Measurements from ENCODE around the gene ANKRD16. TPM values are rescaled to one million over a fixed set of nuclear protein-coding genes. Genes with fewer than 3 reads are reported as not detected.
"Not testable (repeated sequence)": the region's sequence is repeated elsewhere in the genome, so short reads cannot be mapped to it uniquely, and the experiment has no call there.

The ANKRD16 gene
- total RNA-seq, 1 donor from 2014 or later = 10.4 TPM

DNA sequence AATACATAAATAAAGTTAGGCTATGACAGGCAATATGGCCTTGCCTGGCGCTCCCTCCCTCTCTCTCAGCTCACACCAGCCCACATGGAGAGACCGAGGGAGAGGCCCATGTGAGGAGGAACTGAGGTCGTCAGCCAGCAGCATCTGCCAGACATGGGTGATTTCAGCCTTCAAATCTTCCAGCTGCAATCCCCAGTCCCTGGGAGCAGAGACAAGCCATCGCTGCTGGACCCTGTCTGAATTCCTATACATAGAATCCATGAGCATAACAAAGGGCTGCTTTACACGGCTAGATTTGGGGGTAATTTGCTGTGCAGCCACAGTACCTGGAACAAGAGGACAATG, 35.6 kb downstream of the ANKRD16 start:
- Histone ChIP-seq H3K27me3 (no peaks in the 10 kb centered on the region), H3K27ac (no peak overlapping the region), H3K36me3 (no peaks in the 10 kb centered on the region), H3K9me3 (no peaks in the 10 kb centered on the region), H3K4me3 (no peak overlapping the region), H3K4me1 (no peaks in the 10 kb centered on the region)
- intact Hi-C loops (cut with DNase I) = no loop called here
- TF ChIP-seq, protein P1, sequence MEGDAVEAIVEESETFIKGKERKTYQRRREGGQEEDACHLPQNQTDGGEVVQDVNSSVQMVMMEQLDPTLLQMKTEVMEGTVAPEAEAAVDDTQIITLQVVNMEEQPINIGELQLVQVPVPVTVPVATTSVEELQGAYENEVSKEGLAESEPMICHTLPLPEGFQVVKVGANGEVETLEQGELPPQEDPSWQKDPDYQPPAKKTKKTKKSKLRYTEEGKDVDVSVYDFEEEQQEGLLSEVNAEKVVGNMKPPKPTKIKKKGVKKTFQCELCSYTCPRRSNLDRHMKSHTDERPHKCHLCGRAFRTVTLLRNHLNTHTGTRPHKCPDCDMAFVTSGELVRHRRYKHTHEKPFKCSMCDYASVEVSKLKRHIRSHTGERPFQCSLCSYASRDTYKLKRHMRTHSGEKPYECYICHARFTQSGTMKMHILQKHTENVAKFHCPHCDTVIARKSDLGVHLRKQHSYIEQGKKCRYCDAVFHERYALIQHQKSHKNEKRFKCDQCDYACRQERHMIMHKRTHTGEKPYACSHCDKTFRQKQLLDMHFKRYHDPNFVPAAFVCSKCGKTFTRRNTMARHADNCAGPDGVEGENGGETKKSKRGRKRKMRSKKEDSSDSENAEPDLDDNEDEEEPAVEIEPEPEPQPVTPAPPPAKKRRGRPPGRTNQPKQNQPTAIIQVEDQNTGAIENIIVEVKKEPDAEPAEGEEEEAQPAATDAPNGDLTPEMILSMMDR (IDR thresholded peaks at IDR 0.05) = no peak
- no peak for DNase-seq (ENCODE audit: low spot score in 2 of 2)

DNA sequence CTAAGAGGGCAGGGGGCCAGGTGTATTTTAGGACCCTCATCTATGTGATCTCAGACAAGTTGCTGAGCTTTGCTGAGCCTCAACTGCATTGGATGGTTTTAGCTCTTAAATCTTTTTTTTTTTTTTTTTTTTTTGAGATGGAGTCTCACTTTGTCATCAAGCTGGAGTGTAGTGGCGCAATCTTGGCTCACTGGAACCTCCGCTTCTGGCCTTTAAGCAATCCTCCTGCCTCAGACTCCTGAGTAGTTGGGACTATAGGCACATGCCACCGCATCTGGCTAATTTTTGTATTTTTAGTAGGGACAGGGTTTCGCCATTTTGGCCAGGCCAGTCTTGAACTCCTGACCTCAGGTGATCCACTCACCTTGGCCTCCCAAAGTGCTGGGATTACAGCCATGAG, 43.0 kb downstream of the ANKRD16 start:
- H3K4me3 ChIP-seq; H3K36me3 ChIP-seq; H3K4me1 ChIP-seq; intact Hi-C loops (cut with DNase I); H3K27ac ChIP-seq; H3K9me3 ChIP-seq; DNase-seq (ENCODE audit: low spot score in 2 of 2); H3K27me3 ChIP-seq: not testable (repeated sequence)

DNA sequence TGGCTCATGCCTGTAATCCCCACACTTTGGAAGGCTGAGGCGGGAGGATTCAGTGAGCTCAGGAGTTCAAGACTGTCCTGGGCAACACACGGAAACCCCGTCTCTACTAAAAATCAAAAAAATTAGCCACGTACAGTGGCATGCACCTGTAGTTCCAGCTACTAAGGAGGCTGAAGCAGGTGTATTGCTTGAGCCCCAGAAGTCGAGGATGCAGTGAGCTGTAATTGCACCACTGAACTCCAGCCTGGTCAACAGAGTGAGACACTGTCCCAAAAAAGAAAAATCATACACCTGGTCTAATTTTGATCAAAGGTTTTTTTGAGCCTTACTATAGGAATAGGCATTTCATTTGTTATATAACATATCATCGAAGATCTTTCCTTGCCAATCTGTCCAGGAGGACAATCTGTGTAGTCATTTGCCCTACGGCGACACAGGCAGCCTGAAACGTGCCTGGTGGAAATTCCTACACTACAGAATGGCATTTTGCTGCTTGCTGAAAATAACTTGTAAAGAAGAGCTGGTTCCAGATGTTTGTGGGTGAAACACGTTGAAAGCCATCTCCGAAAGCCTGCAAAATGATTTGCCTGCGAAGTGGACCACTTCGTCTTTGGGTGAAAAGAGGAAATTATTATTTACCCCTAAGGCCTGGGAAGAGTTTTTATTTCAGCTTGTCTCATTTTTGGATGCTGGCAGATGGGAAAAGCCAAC, 45.2 kb downstream of the ANKRD16 start:
- no peak for DNase-seq (ENCODE audit: low spot score in 2 of 2)
- intact Hi-C loops (cut with DNase I) = no loop called here
- Histone ChIP-seq H3K27me3 (no peaks in the 10 kb centered on the region), H3K9me3 (no peaks in the 10 kb centered on the region), H3K27ac (no peak overlapping the region), H3K4me1 (no peaks in the 10 kb centered on the region), H3K4me3 (no peak overlapping the region), H3K36me3 (no peaks in the 10 kb centered on the region)
- TF ChIP-seq, protein P1 (IDR thresholded peaks at IDR 0.05) = no peak

DNA sequence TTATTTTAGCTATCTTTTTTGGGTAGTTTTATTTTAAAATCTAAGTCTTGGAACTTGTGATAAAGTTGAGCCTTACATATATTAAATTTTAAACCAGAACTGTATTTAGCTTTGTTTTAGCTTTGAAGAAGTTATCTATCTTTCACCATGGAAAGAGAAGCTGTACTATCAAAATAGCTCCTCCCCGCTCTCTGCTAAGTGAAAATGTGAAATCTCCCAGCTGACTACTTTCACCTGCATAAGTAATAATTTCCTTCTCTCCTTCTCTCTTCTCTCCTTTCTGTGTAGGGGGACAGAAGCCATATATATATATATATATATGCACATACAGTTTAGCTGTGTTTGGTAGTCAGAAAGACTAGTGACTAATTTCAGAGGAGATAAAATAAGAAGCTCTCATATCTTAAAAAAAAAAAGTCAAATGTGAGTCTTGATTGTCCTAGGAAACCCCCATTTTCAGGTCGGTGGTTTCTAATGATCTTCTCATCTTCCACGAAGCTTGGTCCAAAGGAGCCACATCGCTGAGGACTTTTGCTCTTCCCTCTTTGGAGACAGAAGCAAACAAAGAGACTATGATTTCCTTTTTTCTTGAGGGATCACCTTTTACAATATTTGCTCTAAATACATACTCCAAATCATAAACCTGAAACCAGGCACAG, 45.9 kb downstream of the ANKRD16 start:
- H3K36me3 ChIP-seq = no peaks in the 10 kb centered on the region
- no peaks in the 10 kb centered on the region for H3K4me1 ChIP-seq
- TF ChIP-seq, protein P1 (IDR thresholded peaks at IDR 0.05) = no peak
- DNase-seq (ENCODE audit: low spot score in 2 of 2) = no peak
- no peaks in the 10 kb centered on the region for H3K9me3 ChIP-seq
- intact Hi-C loops (cut with DNase I) = no loop called here
- no peaks in the 10 kb centered on the region for H3K27me3 ChIP-seq
- H3K27ac ChIP-seq = no peak overlapping the region
- H3K4me3 ChIP-seq = no peak overlapping the region

DNA sequence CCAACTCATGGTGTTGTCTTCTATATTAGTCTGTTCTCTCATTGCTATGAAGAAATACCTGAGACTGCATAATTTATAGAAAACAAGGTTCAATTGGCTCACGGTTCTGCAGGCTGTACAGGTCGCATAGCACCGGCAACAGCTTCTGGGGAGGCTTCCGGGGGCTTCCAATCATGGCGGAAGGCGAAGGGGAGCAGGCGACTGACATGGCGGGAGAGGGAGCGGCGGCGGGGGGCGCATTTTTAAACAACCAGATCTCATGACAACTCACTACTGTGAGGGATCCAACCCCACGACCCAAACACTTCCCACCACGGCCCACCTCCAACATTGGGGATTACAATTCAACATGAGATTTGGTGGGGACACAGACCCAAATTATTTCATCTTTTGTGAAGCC, 47.7 kb downstream of the ANKRD16 start:
- TF ChIP-seq, protein P1 (IDR thresholded peaks at IDR 0.05) = no peak
- intact Hi-C loops (cut with DNase I) = no loop called here
- no peaks in the 10 kb centered on the region for H3K27me3 ChIP-seq

More for the DNA sequence above, 47.7 kb downstream of the ANKRD16 start:
- no peak for DNase-seq (ENCODE audit: low spot score in 2 of 2)
- Histone ChIP-seq H3K4me1 (no peaks in the 10 kb centered on the region), H3K36me3 (no peaks in the 10 kb centered on the region), H3K4me3 (no peak overlapping the region), H3K9me3 (no peaks in the 10 kb centered on the region), H3K27ac (no peak overlapping the region)

Data from ascending aorta (tissue), 2 donors.